PFSK-1 (cell line): ENCODE measurements around the gene ACTN2.

Source experiments
- FOXP2 ChIP-seq: optimal IDR thresholded peaks from 2 replicates; pipeline ENCODE3; 2011; ENCODE audit warnings: borderline replicate concordance, control low read depth, inconsistent platforms; ENCODE audit not compliant: insufficient read depth; ENCODE audit errors: extremely low read length, extremely low read depth
- POLR2AphosphoS5 ChIP-seq: IDR thresholded peaks from 2 replicates; pipeline ENCODE4 v1.6.1; 2012; ENCODE audit warnings: low read depth, mild to moderate bottlenecking, control low read depth, low read length, moderate library complexity
- SIN3A ChIP-seq: IDR thresholded peaks from 2 replicates; pipeline ENCODE4 v1.6.1; 2012; ENCODE audit warnings: mild to moderate bottlenecking, low read length, moderate library complexity, borderline replicate concordance; ENCODE audit not compliant: insufficient read depth
- TAF1 ChIP-seq: IDR thresholded peaks from 2 replicates; pipeline ENCODE4 v1.6.1; 2012; ENCODE audit warnings: low read length, control low read depth, borderline replicate concordance; ENCODE audit not compliant: insufficient read depth
- TF ChIP-seq, protein P1 (sequence below), 2 experiments: IDR thresholded peaks; 2 replicates each; pipeline versions ENCODE4 v1.6.1 to v1.8.0; 2011 to 2012; ENCODE audit warnings: low read depth in 2 of 2, low read length in 2 of 2, control low read depth in 1 of 2, inconsistent platforms in 1 of 2, mild to moderate bottlenecking in 1 of 2, moderate library complexity in 1 of 2; ENCODE audit not compliant: insufficient read depth in 1 of 2

The ACTN2 gene

GRCh38 chr1:236724049-236724448, 37.8 kb downstream of the ACTN2 start:
- TF ChIP-seq POLR2AphosphoS5 (no peak), TAF1 (no peak), FOXP2 (no peak), SIN3A (no peak)
- TF ChIP-seq, protein P1, sequence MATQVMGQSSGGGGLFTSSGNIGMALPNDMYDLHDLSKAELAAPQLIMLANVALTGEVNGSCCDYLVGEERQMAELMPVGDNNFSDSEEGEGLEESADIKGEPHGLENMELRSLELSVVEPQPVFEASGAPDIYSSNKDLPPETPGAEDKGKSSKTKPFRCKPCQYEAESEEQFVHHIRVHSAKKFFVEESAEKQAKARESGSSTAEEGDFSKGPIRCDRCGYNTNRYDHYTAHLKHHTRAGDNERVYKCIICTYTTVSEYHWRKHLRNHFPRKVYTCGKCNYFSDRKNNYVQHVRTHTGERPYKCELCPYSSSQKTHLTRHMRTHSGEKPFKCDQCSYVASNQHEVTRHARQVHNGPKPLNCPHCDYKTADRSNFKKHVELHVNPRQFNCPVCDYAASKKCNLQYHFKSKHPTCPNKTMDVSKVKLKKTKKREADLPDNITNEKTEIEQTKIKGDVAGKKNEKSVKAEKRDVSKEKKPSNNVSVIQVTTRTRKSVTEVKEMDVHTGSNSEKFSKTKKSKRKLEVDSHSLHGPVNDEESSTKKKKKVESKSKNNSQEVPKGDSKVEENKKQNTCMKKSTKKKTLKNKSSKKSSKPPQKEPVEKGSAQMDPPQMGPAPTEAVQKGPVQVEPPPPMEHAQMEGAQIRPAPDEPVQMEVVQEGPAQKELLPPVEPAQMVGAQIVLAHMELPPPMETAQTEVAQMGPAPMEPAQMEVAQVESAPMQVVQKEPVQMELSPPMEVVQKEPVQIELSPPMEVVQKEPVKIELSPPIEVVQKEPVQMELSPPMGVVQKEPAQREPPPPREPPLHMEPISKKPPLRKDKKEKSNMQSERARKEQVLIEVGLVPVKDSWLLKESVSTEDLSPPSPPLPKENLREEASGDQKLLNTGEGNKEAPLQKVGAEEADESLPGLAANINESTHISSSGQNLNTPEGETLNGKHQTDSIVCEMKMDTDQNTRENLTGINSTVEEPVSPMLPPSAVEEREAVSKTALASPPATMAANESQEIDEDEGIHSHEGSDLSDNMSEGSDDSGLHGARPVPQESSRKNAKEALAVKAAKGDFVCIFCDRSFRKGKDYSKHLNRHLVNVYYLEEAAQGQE (IDR thresholded peaks at IDR 0.05; ENCODE audit: insufficient read depth in 1 of 2, low read depth in 2 of 2, low read length in 2 of 2) = no peak

- TF ChIP-seq FOXP2 (no peak), SIN3A (no peak), TAF1 (no peak), POLR2AphosphoS5 (no peak)
- TF ChIP-seq, protein P1 (IDR thresholded peaks at IDR 0.05; ENCODE audit: insufficient read depth in 1 of 2, low read depth in 2 of 2, low read length in 2 of 2) = no peak
Observed at GRCh38 chr1:236724506-236724905, 38.2 kb downstream of the ACTN2 start.

- TF ChIP-seq POLR2AphosphoS5 = no peak
- no peak for TF ChIP-seq TAF1
- TF ChIP-seq FOXP2 = no peak
- TF ChIP-seq, protein P1 (IDR thresholded peaks at IDR 0.05; ENCODE audit: insufficient read depth in 1 of 2, low read depth in 2 of 2, low read length in 2 of 2) = no peak
- no peak for TF ChIP-seq SIN3A
Observed at GRCh38 chr1:236725668-236726067, 39.4 kb downstream of the ACTN2 start.

- TF ChIP-seq TAF1 (no peak), SIN3A (no peak), FOXP2 (no peak), POLR2AphosphoS5 (no peak)
- TF ChIP-seq, protein P1 (IDR thresholded peaks at IDR 0.05; ENCODE audit: insufficient read depth in 1 of 2, low read depth in 2 of 2, low read length in 2 of 2) = no peak
Observed at GRCh38 chr1:236727521-236727920, 41.2 kb downstream of the ACTN2 start.

DNA sequence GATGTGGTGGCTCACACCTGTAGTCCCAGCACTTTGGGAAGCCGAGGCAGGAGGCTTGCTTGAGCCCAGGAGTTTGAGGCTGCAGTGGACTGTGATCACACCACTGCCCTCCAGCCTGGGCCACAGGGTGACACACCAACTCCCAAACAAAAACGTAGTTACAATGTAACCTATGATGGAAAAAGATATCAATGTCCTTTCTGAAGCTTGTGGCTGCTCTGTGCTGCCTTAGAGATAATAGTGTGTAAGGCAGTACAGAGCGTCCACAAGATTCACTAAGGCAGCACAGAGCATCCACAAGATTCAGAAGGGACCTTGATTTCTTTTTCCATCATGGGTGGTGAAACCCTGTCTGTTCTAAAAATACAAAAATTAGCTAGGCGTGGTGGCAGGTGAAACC, 42.5 kb downstream of the ACTN2 start:
- TF ChIP-seq POLR2AphosphoS5 (no peak), SIN3A (no peak)
